WTC11 (cell line): ENCODE data around the gene GFOD2. TPM values are rescaled to one million over a fixed set of nuclear protein-coding genes. Genes with fewer than 3 reads are reported as not detected.

Experiments used
- ATAC-seq: fragments of 200-7000 bp; cut with Tn5 transposase; 2 replicates; pipeline ENCODE4 v1.10.0; 2021; ENCODE audit warnings: mild to moderate bottlenecking, moderate library complexity
- CTCF ChIA-PET: fragments of 300-600 bp; sonication (Branson Sonifier 250); formaldehyde crosslinking; loops from one replicate; lab custom pipeline; 2021; ENCODE audit warnings: antibody characterized with exemption; lab: Charles Lee
- POLR2A ChIA-PET: fragments of 350-600 bp; sonication (Branson Sonifier 250); formaldehyde crosslinking; loops from one replicate; lab custom pipeline; 2021; ENCODE audit warnings: antibody characterized with exemption; lab: Charles Lee
- DNase-seq: peaks from one replicate; pipeline ENCODE4 v3.0.0; 2021; ENCODE audit warnings: low spot score
- H3K27ac Mint-ChIP-seq: 2 replicates; pipeline ENCODE4 v1.8.0; 2021; ENCODE audit warnings: mixed read lengths
- H3K27me3 Mint-ChIP-seq: 2 replicates; pipeline ENCODE4 v1.8.0; 2021; ENCODE audit warnings: low read depth, mild to moderate bottlenecking, moderate library complexity, mixed read lengths
- H3K36me3 Mint-ChIP-seq: 2 replicates; pipeline ENCODE4 v1.8.0; 2021; ENCODE audit warnings: mixed read lengths
- H3K4me1 Mint-ChIP-seq: 2 replicates; pipeline ENCODE4 v1.8.0; 2022; ENCODE audit warnings: mixed read lengths
- H3K4me3 Mint-ChIP-seq: 2 replicates; pipeline ENCODE4 v1.8.0; 2021; ENCODE audit warnings: mild to moderate bottlenecking, moderate library complexity, mixed read lengths
- H3K9me3 Mint-ChIP-seq: 2 replicates; pipeline ENCODE4 v1.8.0; 2021; ENCODE audit warnings: mixed read lengths
- ATF2 ChIP-seq: sonication (generic); formaldehyde crosslinking; IDR thresholded peaks from 2 replicates; pipeline ENCODE4 v1.8.1; 2022; ENCODE audit warnings: low read depth, missing genetic modification reagents, borderline replicate concordance
- ATF6 ChIP-seq: sonication (generic); formaldehyde crosslinking; IDR thresholded peaks from 2 replicates; pipeline ENCODE4 v1.8.1; 2023; ENCODE audit warnings: mild to moderate bottlenecking, missing genetic modification reagents
- E2F1 ChIP-seq: sonication (generic); formaldehyde crosslinking; IDR thresholded peaks from 2 replicates; pipeline ENCODE4 v1.8.0; 2022; ENCODE audit warnings: mild to moderate bottlenecking, missing genetic modification reagents
- GRHL2 ChIP-seq: fragments of 250-450 bp; sonication (Bioruptor Pico); IDR thresholded peaks from 2 replicates; pipeline ENCODE4 v1.8.0; 2022; ENCODE audit warnings: mild to moderate bottlenecking, moderate library complexity; ENCODE audit not compliant: insufficient replicate concordance, severe bottlenecking
- KAT7 ChIP-seq: sonication (generic); formaldehyde crosslinking; IDR thresholded peaks from 2 replicates; pipeline ENCODE4 v1.8.1; 2023; ENCODE audit warnings: missing genetic modification reagents, mild to moderate bottlenecking, borderline replicate concordance
- ZMAT4 ChIP-seq: fragments of 250-450 bp; sonication (Bioruptor Pico); IDR thresholded peaks from 2 replicates; pipeline ENCODE4 v1.9.0; 2021; ENCODE audit warnings: mild to moderate bottlenecking
- ZNF121 ChIP-seq: sonication (generic); formaldehyde crosslinking; IDR thresholded peaks from 2 replicates; pipeline ENCODE4 v1.8.0; 2023; ENCODE audit warnings: missing genetic modification reagents
- ZNF281 ChIP-seq: sonication (generic); formaldehyde crosslinking; IDR thresholded peaks from 2 replicates; pipeline ENCODE4 v1.8.0; 2023; ENCODE audit warnings: mild to moderate bottlenecking, missing genetic modification reagents
- ZNF396 ChIP-seq: fragments of 250-450 bp; sonication (Bioruptor Pico); IDR thresholded peaks from 2 replicates; pipeline ENCODE4 v1.8.0; 2021; ENCODE audit warnings: mild to moderate bottlenecking, moderate library complexity, borderline replicate concordance
- ZNF532 ChIP-seq: fragments of 250-450 bp; sonication (Bioruptor Pico); IDR thresholded peaks from 2 replicates; pipeline ENCODE4 v1.9.0; 2021; ENCODE audit warnings: mild to moderate bottlenecking, borderline replicate concordance
- ZNF671 ChIP-seq: fragments of 250-450 bp; sonication (Bioruptor Pico); IDR thresholded peaks from 2 replicates; pipeline ENCODE4 v1.8.0; 2021; ENCODE audit warnings: mild to moderate bottlenecking
- total RNA-seq: library from RNA; stranded (reverse); gene quantifications from 3 replicates; pipeline ENCODE4 v1.2.3, GENCODE V29; 2021

GFOD2 gene
- total RNA-seq, 1 experiment from 2014 or later: 29.5 TPM

GRCh38 chr16:67637625-67638024 is 81.5 kb downstream of the GFOD2 start (continued):
- TF ChIP-seq ZNF281 (CRISPR knock-in tag) (no peak), KAT7 (CRISPR knock-in tag) (no peak), E2F1 (CRISPR knock-in tag) (no peak), ZNF121 (CRISPR knock-in tag) (no peak)

GRCh38 chr16:67636713-67637112 is 82.4 kb downstream of the GFOD2 start:
- CTCF ChIA-PET: no interaction called here
- no peak for ATAC-seq
- no peaks in the 10 kb centered on the region for H3K27me3 Mint-ChIP-seq

More at GRCh38 chr16:67636713-67637112, 82.4 kb downstream of the GFOD2 start:
- Mint-ChIP-seq H3K4me3 (no peak overlapping the region), H3K27ac (no peak overlapping the region; the same call in 1 of the 2 replicates), H3K36me3 (peaks cover 44% of the 10 kb centered on the region), H3K4me1 (no peaks in the 10 kb centered on the region), H3K9me3 (no peaks in the 10 kb centered on the region)
- no peak for TF ChIP-seq ZNF532 (CRISPR knock-in tag)
- TF ChIP-seq ZMAT4 (CRISPR knock-in tag): no peak
- no peak for TF ChIP-seq ZNF121 (CRISPR knock-in tag)
- no peak for TF ChIP-seq ATF6
- no peak for TF ChIP-seq ATF2 (CRISPR knock-in tag)
- no peak for TF ChIP-seq ZNF671 (CRISPR knock-in tag)
- TF ChIP-seq GRHL2 (CRISPR knock-in tag): no peak
- no peak for TF ChIP-seq ZNF396 (CRISPR knock-in tag)
- POLR2A ChIA-PET: no interaction called here
- no peak for DNase-seq
